ENCODE measurements around the gene NTN1.
"Not testable (repeated sequence)": the region's sequence is repeated elsewhere in the genome, so short reads cannot be mapped to it uniquely, and the experiment has no call there.

The NTN1 gene

GRCh38 chr17:9021158-9021991 lies at the start of gene NTN1:
TSS of gene NTN1 (plus strand) at chr17:9021510. CDS start at chr17:9022374, 864 bp downstream.
- peak; percentile 73 for DNase-seq

- DNase-seq = no peak
Observed at GRCh38 chr17:8975091-8975725, 46.1 kb upstream of the NTN1 start.

- DNase-seq = no peak
Observed at GRCh38 chr17:8976638-8977037, 44.7 kb upstream of the NTN1 start.

GRCh38 chr17:8979715-8980114 lies 41.6 kb upstream of the NTN1 start:
- no peak for DNase-seq

GRCh38 chr17:8981443-8981842 lies 39.9 kb upstream of the NTN1 start:
- DNase-seq = no peak

GRCh38 chr17:8984225-8984624 lies 37.1 kb upstream of the NTN1 start:
- DNase-seq = not testable (repeated sequence)

GRCh38 chr17:8985054-8985701 lies 36.1 kb upstream of the NTN1 start:
- DNase-seq = no peak

GRCh38 chr17:8986295-8986694 lies 35.0 kb upstream of the NTN1 start:
- DNase-seq = no peak

- DNase-seq = not testable (repeated sequence)
Observed at GRCh38 chr17:8988263-8988935, 32.9 kb upstream of the NTN1 start.

- peak; percentile 80 for DNase-seq
Observed at GRCh38 chr17:8991514-8992285, 29.6 kb upstream of the NTN1 start.

GRCh38 chr17:8994319-8994718 lies 27.0 kb upstream of the NTN1 start:
- DNase-seq = peak; percentile 82

- DNase-seq = no peak
Observed at GRCh38 chr17:8995711-8996110, 25.6 kb upstream of the NTN1 start.

GRCh38 chr17:8997994-8998628 lies 23.2 kb upstream of the NTN1 start:
- DNase-seq = peak; percentile 83

- no peak for DNase-seq
Observed at GRCh38 chr17:9001559-9001958, 19.8 kb upstream of the NTN1 start.

GRCh38 chr17:9002227-9002605 lies 19.1 kb upstream of the NTN1 start:
- peak; percentile 24 for DNase-seq

GRCh38 chr17:9002606-9003354 lies 18.5 kb upstream of the NTN1 start:
- DNase-seq = peak; percentile 60

- peak; percentile 8 for DNase-seq
Observed at GRCh38 chr17:9003355-9004131, 17.8 kb upstream of the NTN1 start.

- DNase-seq = peak; percentile 12
Observed at GRCh38 chr17:9004132-9004960, 17.0 kb upstream of the NTN1 start.

- DNase-seq = no peak
Observed at GRCh38 chr17:9004961-9005285, 16.4 kb upstream of the NTN1 start.

Measured in stimulated activated CD4-positive, alpha-beta T cell treated with anti-CD3 and anti-CD28 coated beads, Interleukin-15, amount 100 ng/mL, for 24 hours (primary cell).